ENCODE results near the gene ANGPTL2. TPM values are rescaled to one million over a fixed set of nuclear protein-coding genes. Genes with fewer than 3 reads are reported as not detected.
A peak's percentile ranks its signal among the peaks of the same experiment; 100 is the strongest.

Gene ANGPTL2
- total RNA-seq, 4 donors from 2014 or later: 17.3 to 21.3 (median 19.8) TPM

- no peaks in the 10 kb centered on the region for H3K36me3 ChIP-seq
- no peaks in the 10 kb centered on the region for H3K27me3 ChIP-seq
- 84% methylated on average over 9 of the region's 11 CpGs for WGBS
- no peak for DNase-seq (ENCODE audit: low spot score in 2 of 2)
- H3K4me1 ChIP-seq: peaks cover 23% of the 10 kb centered on the region
- no peak for TF ChIP-seq CTCF (IDR thresholded peaks at IDR 0.05)
- no peak for TF ChIP-seq POLR2AphosphoS5 (IDR thresholded peaks at IDR 0.05)
- no peak for TF ChIP-seq EP300 (IDR thresholded peaks at IDR 0.05)
- no peak for TF ChIP-seq POLR2A (IDR thresholded peaks at IDR 0.05)
- no peaks in the 10 kb centered on the region for H3K9me3 ChIP-seq
- H3K4me3 ChIP-seq: no peak overlapping the region
- H3K27ac ChIP-seq: no peak overlapping the region
Observed at GRCh38 chr9:127137640-127138360, 15.4 kb upstream of the ANGPTL2 start.

- WGBS: 94% methylated on average over 4 of the region's 5 CpGs
- TF ChIP-seq EP300 (IDR thresholded peaks at IDR 0.05) (no peak), POLR2A (IDR thresholded peaks at IDR 0.05) (no peak), POLR2AphosphoS5 (IDR thresholded peaks at IDR 0.05) (no peak), CTCF (IDR thresholded peaks at IDR 0.05) (no peak)
- no peak for DNase-seq (ENCODE audit: low spot score in 2 of 2)
- no peak overlapping the region for H3K4me3 ChIP-seq
- H3K27ac ChIP-seq: no peak overlapping the region
- H3K27me3 ChIP-seq: no peaks in the 10 kb centered on the region
- peaks cover 28% of the 10 kb centered on the region for H3K4me1 ChIP-seq
- H3K36me3 ChIP-seq: no peaks in the 10 kb centered on the region
- no peaks in the 10 kb centered on the region for H3K9me3 ChIP-seq
Observed at GRCh38 chr9:127136880-127137639, 14.6 kb upstream of the ANGPTL2 start.

- H3K27me3 ChIP-seq: no peaks in the 10 kb centered on the region
- H3K4me3 ChIP-seq: no peak overlapping the region
- no peak for TF ChIP-seq POLR2A (IDR thresholded peaks at IDR 0.05)
- no peak for TF ChIP-seq CTCF (IDR thresholded peaks at IDR 0.05)
- TF ChIP-seq EP300 (IDR thresholded peaks at IDR 0.05): no peak
- TF ChIP-seq POLR2AphosphoS5 (IDR thresholded peaks at IDR 0.05): no peak
- WGBS: 87% methylated on average over 6 of the region's 8 CpGs
- DNase-seq (ENCODE audit: low spot score in 2 of 2): no peak
- H3K4me1 ChIP-seq: peaks cover 36% of the 10 kb centered on the region
- H3K36me3 ChIP-seq: no peaks in the 10 kb centered on the region
- H3K9me3 ChIP-seq: no peaks in the 10 kb centered on the region
- H3K27ac ChIP-seq: no peak overlapping the region
Observed at GRCh38 chr9:127136081-127136879, 13.8 kb upstream of the ANGPTL2 start.

- 83% methylated on average over 1 of the region's 4 CpGs for WGBS
- no peaks in the 10 kb centered on the region for H3K36me3 ChIP-seq
- H3K27me3 ChIP-seq: no peaks in the 10 kb centered on the region
- peak in 1 of 2 donors; percentile 69 for DNase-seq (ENCODE audit: low spot score in 2 of 2)
- peaks cover 46% of the 10 kb centered on the region for H3K4me1 ChIP-seq
- no peak overlapping the region for H3K27ac ChIP-seq
- H3K4me3 ChIP-seq: no peak overlapping the region
- TF ChIP-seq CTCF (IDR thresholded peaks at IDR 0.05) (no peak), POLR2A (IDR thresholded peaks at IDR 0.05) (no peak), EP300 (IDR thresholded peaks at IDR 0.05) (no peak), POLR2AphosphoS5 (IDR thresholded peaks at IDR 0.05) (no peak)
- H3K9me3 ChIP-seq: no peaks in the 10 kb centered on the region
Observed at GRCh38 chr9:127135056-127135745, 12.8 kb upstream of the ANGPTL2 start.
